HK-2 (cell line): Measurements from ENCODE around the gene ZNF860.
"Not testable (repeated sequence)": the region's sequence is repeated elsewhere in the genome, so short reads cannot be mapped to it uniquely, and the experiment has no call there.

Experiments used
- DNase-seq: peaks from one replicate; pipeline ENCODE4 v3.0.0-alpha.2; 2018; ENCODE audit not compliant: unreplicated experiment

ZNF860 gene

DNA sequence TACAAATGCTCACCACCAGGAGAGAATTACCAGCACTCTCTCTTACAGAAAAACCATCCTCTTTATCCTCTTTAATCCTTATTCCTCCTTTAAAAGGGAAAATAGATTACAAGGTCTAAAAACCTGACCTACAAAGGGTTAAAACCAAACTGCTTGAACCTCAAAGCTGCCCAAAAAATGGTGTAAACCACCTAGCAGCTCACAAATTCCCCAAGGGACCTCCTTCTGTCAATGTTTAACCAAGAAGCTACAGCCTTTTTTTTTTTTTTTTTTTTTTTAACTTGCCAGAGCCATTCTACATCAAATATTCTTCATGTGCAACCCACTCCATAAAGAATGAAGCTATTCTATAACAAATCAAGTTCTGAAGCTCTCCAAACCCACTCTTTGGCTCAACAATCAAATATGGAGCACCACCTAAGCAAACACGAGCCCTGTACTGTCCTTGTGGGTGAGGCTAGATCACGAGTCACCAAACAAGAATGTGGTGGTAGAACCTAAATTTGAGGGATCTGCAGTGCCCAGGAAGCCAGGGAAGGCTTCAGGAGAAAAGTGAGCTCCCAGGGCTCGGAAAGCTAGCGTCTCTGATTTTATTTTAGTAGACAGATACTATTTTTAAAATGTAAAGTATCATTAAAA lies 20.6 kb upstream of the ZNF860 start:
- DNase-seq = peak; percentile 28

DNA sequence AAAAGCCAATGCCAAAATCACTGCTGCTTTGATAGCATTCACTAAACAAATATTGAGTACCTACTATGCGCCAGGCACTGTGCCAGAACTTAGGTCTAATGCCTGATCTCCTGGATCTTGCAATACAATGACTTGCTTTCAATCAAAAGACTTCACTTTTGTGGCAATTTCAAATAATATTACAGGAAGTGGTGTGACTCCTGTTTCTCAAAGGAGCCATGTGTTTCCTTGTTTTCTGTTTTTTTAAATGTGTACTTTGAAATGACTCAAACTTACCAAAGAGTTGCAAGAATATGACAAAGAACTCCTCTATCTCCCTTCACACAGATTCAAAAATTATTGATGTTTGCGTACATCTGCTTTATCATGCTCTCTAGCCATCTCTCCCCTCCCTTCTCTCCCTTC lies 18.7 kb upstream of the ZNF860 start:
- no peak for DNase-seq

DNA sequence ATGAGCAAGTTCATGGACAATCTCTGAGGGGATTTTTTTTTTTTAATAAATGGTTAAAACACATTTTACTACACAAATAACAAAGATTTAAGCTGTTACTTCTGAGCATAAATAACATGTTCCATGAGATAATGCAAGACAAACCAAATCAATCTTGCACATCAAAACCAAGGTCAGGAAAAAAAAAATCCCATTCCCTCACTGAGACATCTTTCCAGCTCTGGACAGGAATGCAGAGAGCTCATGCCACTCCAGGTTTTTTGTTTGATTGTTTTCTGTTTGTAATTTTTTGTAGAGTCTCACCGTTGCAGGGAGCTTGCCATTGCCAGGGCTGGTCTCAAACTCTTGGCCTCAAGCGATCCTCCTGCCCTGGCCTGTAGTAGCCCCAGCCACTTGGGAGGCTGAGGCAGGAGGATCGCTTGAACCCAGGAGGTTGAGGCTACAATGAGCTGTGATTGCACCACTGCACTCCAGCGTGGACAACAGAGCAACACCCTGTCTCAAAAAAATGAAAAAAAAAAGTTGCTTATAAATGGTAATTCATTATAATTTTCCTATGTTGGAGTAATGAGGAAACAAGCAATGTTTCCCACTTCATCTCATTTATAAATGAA lies 14.5 kb upstream of the ZNF860 start:
- no peak for DNase-seq

DNA sequence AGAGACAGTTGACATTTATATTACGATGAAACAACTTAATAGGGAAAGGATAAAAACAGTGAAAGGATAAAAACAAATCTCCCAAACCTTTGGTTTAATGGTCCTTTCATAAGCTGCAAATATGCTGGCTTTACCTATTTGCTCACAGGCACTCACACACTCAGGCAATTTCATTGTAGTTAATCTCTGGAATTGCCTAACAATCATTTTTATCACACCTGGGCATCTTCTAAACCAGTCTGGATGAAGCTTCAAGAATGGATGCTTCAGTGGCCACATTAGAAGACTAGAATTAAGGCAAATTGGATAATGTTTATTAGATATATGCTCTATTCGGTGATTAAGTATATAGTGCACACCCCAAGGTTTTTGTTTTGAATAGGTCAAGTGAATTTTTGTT lies 14.0 kb upstream of the ZNF860 start:
- no peak for DNase-seq

DNA sequence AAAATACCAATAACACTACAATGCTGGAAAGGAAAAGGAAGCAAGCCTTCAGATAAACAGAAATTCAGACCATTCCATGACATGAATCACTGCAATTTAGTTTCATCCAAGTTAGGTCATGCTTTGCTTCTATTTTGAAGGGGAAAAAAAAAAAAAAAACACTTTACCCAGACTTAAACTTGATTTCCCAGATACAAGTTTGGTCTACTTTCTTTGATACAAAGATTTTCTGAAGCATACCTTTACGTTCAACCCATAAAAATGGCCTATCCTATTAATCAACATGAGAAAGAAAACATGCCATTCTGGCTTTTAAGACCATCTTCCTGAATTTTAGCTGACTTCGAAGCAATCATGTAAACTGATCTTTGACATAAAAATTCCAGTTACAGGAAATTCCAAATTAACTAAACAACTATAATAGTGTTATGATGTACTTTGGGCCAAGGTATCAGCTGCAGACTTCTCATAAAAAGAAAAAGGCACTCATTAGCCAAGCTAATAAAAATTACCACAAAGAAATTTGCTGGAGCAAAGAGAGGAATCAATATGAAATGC lies 13.1 kb upstream of the ZNF860 start:
- DNase-seq = no peak

DNA sequence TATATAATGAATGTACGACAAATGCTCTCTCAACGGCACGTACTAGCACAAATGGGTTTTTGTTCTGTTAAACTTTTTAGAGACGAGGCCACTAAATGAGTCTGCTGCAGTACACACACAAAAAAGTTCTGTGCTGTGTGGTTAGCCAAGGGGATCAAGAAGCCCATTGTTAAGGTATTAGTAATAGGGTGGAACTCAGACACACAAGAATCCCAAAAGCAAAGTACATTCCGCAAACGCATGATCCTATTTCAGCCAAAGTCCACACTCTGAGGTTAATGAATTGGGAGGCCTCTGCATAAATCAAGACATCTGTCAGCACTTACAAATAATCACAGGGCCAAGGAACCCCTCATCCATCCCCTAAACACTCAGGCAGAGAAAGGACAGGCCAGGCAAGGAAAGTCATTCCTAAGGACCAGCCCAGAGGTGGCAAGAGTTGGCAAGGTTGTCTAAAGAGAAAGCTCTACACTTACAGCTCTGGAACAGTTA lies 12.6 kb upstream of the ZNF860 start:
- peak; percentile 59 for DNase-seq

DNA sequence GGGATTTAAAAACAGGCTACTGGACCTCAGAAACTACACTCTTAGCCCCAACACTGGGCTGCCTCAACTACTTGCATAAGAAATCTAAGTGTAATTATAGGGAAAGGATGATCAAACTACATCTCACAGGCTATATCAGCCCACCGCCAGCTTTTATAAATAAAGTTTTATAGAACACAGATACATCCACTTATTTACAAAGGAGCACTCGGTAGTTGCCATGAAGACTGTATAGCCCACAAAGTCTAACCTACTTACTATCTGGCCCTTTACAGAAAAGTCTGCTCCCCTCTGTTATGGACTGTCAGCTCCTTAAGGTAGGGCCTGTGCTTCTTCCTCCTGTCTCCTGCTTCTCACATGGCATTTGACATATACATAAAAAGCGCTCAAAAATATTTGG lies 9.9 kb upstream of the ZNF860 start:
- DNase-seq = no peak

DNA sequence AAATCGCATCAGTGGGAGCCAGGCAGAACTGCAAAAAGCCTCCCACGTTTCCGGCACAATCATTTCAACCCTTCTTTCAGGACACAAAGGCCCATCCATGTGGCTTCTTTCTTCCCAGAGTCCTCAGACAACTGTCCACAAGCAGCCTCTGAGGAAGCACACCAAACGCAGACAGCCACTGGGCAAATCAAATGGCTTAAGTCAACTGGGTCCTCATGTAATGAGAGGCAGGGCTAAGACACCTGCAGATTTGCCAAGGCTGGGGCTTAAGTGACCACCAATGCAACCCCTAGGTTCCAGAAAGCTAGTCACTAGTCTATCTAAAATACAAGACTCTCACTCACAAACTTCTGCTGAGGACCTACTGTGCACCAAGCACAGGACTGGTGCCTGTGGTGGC lies 8.5 kb upstream of the ZNF860 start:
- no peak for DNase-seq

DNA sequence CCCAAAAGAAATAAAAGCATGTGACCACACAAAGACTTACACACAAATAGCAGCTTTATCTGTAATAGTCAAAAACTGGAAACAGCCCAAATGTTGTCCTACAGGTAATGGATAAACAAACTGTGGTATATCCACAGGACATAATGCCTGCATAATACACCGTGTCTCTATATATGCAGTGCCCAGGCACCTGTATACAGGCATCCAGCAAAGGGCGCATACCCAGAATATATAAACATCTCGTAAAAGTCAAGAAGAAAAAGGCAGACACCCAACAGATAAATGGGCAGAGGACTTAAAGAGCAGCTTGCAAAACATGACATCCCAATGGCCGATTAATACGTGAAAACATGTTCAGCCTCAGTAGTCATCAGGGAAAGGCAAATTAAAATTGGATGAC lies 7.7 kb upstream of the ZNF860 start:
- no peak for DNase-seq

DNA sequence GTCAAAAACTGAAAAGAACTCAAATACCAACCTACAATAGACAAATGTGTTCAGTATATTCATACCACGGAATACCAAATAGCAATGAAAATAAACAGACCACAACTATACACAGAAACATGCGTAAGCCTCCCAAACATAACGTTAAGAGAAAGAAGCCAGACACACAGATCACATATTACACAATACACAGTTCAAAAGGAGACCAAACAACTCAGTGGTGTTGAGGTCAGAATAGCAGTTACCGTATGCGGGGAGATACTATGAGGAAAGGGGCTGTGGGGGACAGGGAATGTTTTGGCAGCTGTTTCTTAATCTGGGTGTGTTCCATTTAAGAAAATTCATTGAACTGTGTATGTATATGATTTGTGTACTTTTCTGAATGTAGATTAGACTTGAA lies 7.1 kb upstream of the ZNF860 start:
- no peak for DNase-seq

DNA sequence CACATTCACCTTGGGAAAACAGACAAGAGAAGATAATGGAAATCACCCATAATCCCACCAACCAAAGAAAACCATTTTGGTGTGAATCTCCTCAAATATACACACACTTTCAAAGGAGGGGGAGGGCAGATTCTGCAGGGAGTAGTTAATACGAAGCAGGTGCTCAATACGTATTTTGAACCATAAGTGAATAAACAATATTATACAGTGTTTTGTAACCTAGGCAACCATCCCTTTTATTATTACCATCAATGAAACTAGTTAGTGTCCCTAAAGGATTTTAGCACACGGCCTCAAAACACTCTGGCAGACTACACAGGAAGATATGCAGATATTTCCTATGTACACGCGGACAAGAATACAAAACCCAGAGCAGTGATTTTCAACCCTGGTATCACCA lies 6.6 kb upstream of the ZNF860 start:
- no peak for DNase-seq

DNA sequence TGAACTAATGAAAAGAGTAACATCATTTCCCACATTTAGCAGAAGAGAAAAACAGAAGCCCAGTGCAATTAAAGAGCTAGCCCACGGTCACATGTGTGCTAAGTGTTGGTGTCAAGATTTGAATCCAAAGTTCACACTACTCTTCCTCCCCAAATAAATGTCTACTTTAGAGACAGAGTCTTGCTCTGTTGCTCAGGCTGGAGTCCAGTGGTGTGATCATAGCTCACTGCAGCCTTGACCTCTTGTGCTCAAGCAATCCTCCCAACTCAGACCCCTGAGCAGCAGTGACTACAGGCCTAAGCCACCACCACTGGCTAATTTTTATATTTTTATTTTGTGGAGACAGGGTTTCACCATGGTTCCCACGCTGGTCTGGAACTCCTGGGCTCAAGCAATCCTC lies 5.2 kb upstream of the ZNF860 start:
- no peak for DNase-seq

DNA sequence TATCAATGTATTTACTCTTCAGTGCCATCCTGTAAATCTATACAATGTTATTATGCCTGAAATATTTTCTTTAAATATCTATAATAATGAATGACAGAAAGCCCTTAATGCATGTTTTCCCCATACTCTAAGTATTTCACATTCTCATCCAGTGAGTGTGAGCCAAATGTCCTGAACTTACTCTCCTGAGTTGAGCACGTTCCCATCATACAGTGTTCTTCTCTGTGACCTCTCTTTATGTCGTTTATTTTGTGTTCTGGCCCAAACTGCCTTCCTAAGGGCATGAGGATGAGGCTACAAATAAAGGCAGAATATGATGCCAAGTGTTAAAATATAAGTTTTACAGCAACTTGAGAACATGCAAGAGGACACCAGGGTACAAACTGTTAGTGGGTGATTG lies 3.8 kb upstream of the ZNF860 start:
- no peak for DNase-seq

DNA sequence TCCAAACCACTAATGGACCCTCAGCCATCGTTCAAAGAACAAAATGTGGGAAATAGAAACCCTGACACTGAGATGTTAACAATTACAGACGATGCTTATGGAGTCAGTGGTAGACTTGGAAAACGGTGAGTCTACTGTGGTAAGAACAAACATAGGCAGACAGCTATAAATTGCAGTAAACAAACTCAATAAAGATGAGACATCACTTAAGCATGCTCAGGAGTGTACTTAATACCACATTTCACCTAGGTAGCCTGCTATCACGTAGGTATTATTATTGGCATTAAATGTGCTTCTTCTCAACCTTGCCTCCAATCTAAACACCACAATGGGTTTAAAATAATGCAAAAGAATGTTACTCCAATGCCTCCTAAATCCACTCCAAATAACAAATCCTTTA lies 3.0 kb upstream of the ZNF860 start:
- DNase-seq = no peak

DNA sequence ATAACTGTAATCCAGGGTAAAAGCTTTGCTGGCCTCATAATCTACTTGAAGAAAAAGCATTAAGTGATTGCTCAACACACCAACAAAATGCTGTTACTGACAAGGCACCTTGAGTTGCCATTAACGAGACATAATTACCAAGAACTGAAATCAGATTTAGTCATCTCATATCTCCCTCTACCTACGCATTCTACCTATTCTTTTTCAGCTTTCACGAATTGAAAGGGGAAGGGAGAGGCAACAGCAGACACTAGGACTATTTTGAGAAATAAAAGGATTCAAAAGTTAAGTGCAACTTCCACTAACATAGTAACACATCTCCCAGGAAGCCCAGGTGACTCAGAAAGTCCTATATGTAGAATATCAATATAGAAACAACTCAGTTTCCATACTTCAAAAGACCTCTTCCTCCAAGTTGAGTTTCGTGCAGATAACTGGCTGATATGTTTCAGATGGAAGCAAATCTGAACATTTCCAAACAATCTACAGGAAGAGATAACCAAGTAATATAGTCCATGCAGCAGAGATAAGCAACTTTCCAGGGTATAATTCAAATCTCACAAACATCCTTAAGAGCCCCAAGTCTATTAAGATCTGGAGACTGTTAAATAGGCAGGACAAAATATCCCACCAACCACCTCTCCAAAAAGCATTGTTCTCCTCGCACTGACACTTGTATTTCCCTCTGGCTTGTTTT lies 2.4 kb upstream of the ZNF860 start:
- DNase-seq = no peak

DNA sequence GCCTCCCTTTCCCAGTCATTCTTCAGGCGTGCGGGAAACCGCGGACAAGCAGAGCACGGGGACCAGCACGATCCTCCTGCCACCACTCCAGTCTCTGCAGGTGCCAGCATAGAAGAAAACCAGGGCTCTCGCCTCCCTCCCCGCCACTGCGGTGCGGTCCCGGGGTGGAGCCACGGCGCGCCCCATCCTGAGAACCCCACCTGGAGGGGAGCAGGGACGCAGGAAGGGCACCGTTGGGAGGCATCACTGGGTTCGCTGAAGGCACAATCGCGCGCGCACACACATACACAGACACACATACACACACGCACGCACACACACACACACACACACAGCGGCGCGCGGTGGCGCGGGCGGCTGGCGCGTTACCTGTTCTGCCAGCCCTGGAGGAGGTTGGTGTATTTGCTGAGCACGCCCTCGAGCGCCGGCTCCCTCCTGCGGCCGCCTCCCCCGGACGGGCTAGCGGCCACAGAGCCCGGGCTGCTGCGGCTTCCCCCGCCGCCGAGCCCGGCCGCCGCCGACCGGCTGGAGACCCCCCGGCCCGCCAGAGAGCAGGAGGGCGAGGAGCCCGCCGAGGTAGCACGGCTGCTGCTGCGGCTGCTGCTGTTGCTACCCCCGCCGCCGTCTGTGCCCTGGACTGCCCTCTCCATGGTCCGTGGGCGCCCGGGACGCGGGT lies 882 bp upstream of the ZNF860 start:
- peak; percentile 71 for DNase-seq

DNA sequence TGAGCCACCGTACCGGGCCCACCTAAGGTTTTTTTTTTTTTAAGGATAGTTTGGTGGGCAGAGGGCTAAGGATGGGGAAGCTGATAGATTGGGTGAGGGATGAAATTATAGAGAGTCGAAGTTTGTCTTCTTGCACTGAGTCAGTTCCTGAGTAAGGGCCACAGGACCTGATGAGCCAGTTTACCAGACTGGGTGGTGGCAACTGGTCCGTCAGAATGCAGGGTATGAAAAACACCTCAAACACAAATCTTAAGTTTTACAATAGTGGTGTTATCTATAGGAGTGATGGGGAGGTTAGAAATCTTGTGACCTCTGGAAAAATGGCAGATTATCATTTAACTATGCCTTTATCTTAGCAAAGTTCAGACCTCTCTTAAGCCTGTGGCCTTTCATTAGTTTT lies 2.8 kb downstream of the ZNF860 start:
- no peak for DNase-seq

DNA sequence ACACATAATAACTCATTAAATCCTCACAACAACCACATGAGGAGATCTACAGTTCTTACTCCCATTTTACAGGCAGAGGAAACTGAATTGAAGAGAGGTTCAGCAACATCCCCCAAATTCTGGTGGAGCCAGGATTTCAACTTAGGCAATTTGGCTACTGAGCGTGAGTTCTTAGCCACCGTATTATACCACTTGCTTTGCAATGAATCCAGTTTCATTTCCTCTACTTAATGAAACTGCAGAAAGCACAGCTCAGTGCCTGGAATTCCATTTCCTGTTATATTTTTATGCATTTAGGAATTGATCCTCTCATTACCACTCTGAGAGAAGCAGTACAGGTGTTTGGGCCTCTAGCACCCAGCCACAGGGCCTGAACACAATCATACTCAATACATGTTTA lies 4.3 kb downstream of the ZNF860 start:
- no peak for DNase-seq

DNA sequence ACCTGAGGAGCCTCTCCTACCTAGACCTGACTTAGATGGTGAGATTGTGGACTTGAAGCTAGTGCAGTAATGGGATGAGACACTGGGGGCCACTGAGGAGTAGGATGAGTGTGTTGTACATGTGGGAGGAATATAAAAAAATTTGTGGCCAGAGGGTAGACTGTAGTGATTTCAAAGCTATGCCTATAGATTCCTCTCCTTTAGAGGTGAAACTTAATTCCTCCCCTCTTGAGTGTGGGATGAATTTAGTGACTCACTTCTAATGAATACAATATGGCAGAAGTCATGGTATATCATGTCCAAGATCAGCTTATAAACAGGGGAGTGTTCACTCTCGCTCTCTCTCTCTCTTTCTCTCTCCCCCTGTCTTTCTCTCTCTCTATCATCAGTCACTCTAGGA lies 6.7 kb downstream of the ZNF860 start:
- no peak for DNase-seq

DNA sequence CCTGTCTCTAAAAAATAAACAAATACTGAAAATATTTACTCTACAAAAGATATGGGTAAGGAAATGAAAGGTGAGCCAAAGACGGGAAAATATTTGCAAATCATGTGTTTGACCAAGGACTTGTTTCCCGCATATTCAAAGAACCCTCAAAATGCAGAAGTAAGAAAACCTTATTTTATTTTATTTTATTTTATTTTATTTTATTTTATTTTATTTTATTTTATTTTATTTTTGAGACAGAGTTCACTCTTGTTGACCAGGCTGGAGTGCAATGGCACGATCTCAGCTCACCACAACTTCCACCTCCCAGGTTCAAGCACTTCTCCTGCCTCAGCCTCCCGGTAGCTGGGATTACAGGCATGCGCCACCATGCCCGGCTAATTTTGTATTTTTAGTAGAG lies 11.4 kb downstream of the ZNF860 start:
- not testable (repeated sequence) for DNase-seq

DNA sequence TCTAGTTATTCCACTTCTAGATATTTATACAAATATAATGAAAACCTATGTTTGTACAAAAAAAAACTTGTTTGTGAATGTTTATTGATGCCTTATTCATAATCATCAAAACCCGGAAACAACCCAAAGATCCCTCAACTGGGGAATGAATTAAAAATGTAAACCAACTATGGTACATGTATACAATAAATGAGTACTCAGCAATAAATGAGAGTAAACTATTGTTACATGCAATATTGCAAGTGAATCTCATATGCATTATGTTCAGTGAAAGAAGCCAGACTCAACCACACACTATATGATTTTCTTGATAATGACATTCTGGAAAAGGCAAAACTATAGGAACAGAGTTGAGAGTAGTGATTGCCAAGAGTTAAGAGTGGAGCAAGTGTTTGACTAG lies 12.3 kb downstream of the ZNF860 start:
- no peak for DNase-seq

DNA sequence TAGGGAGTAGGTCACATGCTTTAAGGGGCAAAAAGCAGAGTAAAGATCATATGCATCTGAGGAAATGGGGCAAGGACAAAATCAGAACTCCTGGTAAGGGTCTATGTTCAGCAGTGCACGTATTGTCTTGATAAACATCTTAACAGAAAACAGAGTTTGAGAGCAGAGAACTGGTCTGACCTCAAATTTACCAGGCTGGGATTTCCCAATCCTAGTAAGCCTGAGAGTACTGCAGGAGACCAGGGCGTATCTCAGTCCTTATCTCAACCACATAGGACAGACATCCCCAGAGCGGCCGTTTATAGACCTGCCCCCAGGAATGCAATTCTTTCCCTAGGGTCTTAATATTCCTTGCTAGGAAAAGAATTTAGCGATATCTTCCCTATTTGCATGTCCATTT lies 13.5 kb downstream of the ZNF860 start:
- DNase-seq = not testable (repeated sequence)
